Stimulated activated CD4-positive, alpha-beta T cell treated with anti-CD3 and anti-CD28 coated beads, Interleukin-1b, Interleukin-23, amount 100 ng/mL, for 1 hour (primary cell): ENCODE data around the gene SPINDOC.
"Not testable (repeated sequence)": the region's sequence is repeated elsewhere in the genome, so short reads cannot be mapped to it uniquely, and the experiment has no call there.

Source experiments
- DNase-seq, 2 donors: peaks; one replicate each; pipeline ENCODE4 v3.0.0-alpha.2; 2020; ENCODE audit warnings: low read depth in 2 of 2

Gene SPINDOC

GRCh38 chr11:63854696-63855095 is 41.4 kb downstream of the SPINDOC start:
- DNase-seq = no peak

GRCh38 chr11:63855975-63856374 is 42.7 kb downstream of the SPINDOC start:
- no peak for DNase-seq

- DNase-seq = no peak
Measured at GRCh38 chr11:63858628-63859550, 45.6 kb downstream of the SPINDOC start.

- no peak for DNase-seq
Measured at GRCh38 chr11:63862923-63863322, 49.7 kb downstream of the SPINDOC start.

GRCh38 chr11:63863620-63864019 is 50.4 kb downstream of the SPINDOC start:
- DNase-seq = not testable (repeated sequence)

GRCh38 chr11:63866211-63866610 is 53.0 kb downstream of the SPINDOC start:
- DNase-seq = peak; percentile 42 to 44

GRCh38 chr11:63867511-63867910 is 54.3 kb downstream of the SPINDOC start:
- no peak for DNase-seq

GRCh38 chr11:63868399-63869064 is 55.3 kb downstream of the SPINDOC start:
- no peak for DNase-seq

- no peak for DNase-seq
Measured at GRCh38 chr11:63869171-63869591, 55.9 kb downstream of the SPINDOC start.

GRCh38 chr11:63869683-63870082 is 56.4 kb downstream of the SPINDOC start:
- peak in 1 of 2 donors; percentile 17 for DNase-seq

- DNase-seq = no peak
Measured at GRCh38 chr11:63870351-63871140, 57.3 kb downstream of the SPINDOC start.

- DNase-seq = no peak
Measured at GRCh38 chr11:63871962-63872799, 58.9 kb downstream of the SPINDOC start.

GRCh38 chr11:63872800-63873197 is 59.5 kb downstream of the SPINDOC start:
- no peak for DNase-seq

GRCh38 chr11:63873311-63873710 is 60.1 kb downstream of the SPINDOC start:
- DNase-seq = no peak

GRCh38 chr11:63874511-63874910 is 61.3 kb downstream of the SPINDOC start:
- no peak for DNase-seq

GRCh38 chr11:63875506-63876065 is 62.3 kb downstream of the SPINDOC start:
- no peak for DNase-seq

GRCh38 chr11:63876616-63877015 is 63.4 kb downstream of the SPINDOC start:
- no peak for DNase-seq
